ENCODE results near the gene ARHGEF7.

- no peak for TF ChIP-seq CTCF (IDR thresholded peaks at IDR 0.05)
- no peak for TF ChIP-seq ZFX (IDR thresholded peaks at IDR 0.05; ENCODE audit: borderline replicate concordance)
Observed at GRCh38 chr13:111176421-111176820, 61.3 kb downstream of the ARHGEF7 start.
